Measurements from ENCODE around the gene PLPPR2.
A peak's percentile ranks its signal among the peaks of the same experiment; 100 is the strongest.
"Not testable (repeated sequence)": the region's sequence is repeated elsewhere in the genome, so short reads cannot be mapped to it uniquely, and the experiment has no call there.

Gene PLPPR2, protein sequence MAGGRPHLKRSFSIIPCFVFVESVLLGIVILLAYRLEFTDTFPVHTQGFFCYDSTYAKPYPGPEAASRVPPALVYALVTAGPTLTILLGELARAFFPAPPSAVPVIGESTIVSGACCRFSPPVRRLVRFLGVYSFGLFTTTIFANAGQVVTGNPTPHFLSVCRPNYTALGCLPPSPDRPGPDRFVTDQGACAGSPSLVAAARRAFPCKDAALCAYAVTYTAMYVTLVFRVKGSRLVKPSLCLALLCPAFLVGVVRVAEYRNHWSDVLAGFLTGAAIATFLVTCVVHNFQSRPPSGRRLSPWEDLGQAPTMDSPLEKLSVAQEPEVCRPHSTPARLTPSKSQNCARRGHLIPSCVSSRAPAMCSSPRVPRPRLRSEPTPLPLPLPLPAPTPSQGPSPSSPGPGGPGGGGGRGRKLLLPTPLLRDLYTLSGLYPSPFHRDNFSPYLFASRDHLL

GRCh38 chr19:11355160-11356073 is at the start of gene PLPPR2:
Gene PLPPR2 (plus strand): TSS chr19:11355432. CDS start chr19:11357674, 2,242 bp downstream.
- H3K4me3 ChIP-seq, result peak within 1 kb of the TSS; percentile 36

DNA sequence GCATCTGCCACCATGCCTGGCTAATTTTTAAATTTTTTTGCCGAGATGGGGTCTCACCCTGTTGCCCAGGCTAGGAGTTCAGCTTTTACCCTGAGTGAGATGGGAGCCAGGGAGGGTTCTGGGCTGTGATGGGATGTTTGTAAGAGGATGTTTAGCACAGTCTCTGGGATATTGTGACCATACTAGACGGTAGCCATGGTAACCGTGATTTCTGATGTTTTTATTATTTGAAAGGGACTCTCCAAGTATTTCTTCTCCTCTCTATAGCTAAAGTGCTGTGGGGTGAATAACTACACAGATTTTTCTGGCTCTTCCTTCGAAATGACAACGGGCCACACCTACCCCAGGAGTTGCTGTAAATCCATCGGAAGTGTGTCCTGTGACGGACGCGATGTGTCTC is 48.9 kb upstream of the PLPPR2 start:
- no peak for DNase-seq (ENCODE audit: low spot score in 2 of 2)
- in situ Hi-C loops (cut with MboI; ENCODE audit: low sequenced_read_pairs), result no loop called here
- H3K9me3 ChIP-seq, result no peaks in the 10 kb centered on the region
- H3K4me3 ChIP-seq, result no peak overlapping the region
- H3K4me1 ChIP-seq, result no peaks in the 10 kb centered on the region; the same call in 1 of the 2 replicates
- H3K27me3 ChIP-seq (ENCODE audit: low read depth), result no peaks in the 10 kb centered on the region
- no peaks in the 10 kb centered on the region for H3K36me3 ChIP-seq (replicated peaks)

More at GRCh38 chr19:11355160-11356073, at the start of gene PLPPR2:
- peak; percentile 85 to 95 for DNase-seq (ENCODE audit: low spot score in 2 of 2)
- peaks cover 4% of the 10 kb centered on the region; the same call in 1 of the 2 replicates for H3K4me1 ChIP-seq
- H3K9me3 ChIP-seq, result no peaks in the 10 kb centered on the region
- no peaks in the 10 kb centered on the region; the same call in 1 of the 2 replicates for H3K36me3 ChIP-seq (replicated peaks)
- in situ Hi-C loops (cut with MboI; ENCODE audit: low sequenced_read_pairs), result no loop called here
- H3K27me3 ChIP-seq (ENCODE audit: low read depth), result no peaks in the 10 kb centered on the region

DNA sequence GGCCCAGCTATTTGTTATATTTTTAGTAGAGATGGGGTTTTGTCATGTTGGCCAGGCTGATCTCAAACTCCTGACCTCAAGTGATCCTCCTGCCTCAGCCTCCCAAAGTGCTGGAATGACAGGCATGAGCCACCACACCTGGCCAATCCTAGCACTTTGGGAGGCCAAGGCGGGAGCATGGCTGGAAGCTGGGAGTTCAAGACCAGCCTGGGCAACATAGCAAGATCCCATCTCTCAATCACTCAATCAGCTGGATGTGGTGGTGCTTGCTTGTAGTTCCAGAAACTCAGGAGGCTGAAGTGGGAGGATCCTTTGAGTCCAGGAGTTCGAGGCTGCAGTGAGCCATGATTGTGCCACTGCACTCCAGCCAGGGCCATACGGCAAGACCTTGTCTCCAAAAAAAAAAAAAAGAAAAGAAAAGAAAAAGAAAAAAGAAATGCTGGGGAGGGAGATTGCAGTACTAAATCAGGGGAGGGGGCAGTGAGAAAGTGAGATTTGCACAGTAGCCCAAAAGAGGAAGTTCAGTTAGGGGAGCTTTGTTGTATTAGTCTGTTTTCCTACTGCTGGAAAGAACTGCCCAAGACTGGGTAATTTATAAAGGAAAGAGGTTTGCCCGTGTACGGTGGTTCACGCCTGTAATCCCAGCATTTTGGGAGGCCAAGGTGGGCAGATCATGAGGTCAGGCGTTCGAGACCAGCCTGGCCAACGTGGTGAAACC is 34.8 kb upstream of the PLPPR2 start:
- in situ Hi-C loops (cut with MboI; ENCODE audit: low sequenced_read_pairs); H3K4me1 ChIP-seq; DNase-seq (ENCODE audit: low spot score in 2 of 2): not testable (repeated sequence)

DNA sequence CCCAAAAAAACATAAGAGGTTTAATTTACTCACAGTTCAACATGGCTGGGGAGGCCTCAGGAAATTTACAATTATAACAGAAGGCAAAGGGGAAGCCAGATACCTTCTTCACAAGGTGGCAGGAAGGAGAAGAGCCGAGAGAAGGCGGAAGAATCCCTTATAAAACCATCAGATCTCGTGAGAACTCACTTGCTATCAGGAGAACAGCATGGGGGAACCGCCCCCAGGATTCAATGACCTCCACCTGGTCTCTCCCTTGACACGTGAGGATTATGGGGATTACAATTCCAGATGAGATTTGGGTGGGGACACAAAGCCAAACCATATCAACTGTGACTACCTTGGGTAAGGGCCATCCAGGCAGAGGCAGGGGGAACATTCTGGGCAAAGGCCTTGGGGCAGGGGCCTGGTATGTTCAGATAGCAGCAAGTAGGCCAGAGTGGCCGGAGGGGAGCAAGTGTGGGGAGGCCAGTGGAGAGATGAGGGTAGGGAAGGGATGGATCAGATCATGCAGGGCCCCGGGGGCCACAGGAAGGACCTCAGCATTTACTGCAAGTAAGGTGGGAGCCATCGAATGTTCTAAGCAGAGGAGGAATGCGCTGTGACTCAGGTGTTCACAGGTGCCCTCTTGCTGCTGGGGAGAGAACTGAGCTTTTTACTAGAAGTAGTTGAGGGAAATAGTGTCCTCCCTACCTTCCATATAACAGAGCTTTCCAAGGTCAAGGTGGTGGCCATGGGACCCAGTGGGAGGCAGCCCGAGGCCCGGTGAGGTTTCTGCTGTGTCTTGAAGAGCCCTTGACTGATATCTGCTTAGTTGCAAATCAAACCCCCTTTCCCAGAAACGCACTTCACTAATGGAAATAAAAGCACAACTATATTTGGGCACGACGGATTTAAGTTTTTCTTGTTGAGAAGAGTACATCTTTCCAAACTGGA is 33.8 kb upstream of the PLPPR2 start:
- H3K9me3 ChIP-seq, result no peaks in the 10 kb centered on the region
- DNase-seq (ENCODE audit: low spot score in 2 of 2), result no peak
- no peaks in the 10 kb centered on the region for H3K4me1 ChIP-seq
- H3K36me3 ChIP-seq (replicated peaks), result no peaks in the 10 kb centered on the region
- no peaks in the 10 kb centered on the region for H3K27me3 ChIP-seq (ENCODE audit: low read depth)
- no peak overlapping the region for H3K4me3 ChIP-seq
- in situ Hi-C loops (cut with MboI; ENCODE audit: low sequenced_read_pairs), result no loop called here

More for the DNA sequence above, 34.8 kb upstream of the PLPPR2 start:
- not testable (repeated sequence) for H3K36me3 ChIP-seq (replicated peaks); H3K27me3 ChIP-seq (ENCODE audit: low read depth); H3K9me3 ChIP-seq; H3K4me3 ChIP-seq

DNA sequence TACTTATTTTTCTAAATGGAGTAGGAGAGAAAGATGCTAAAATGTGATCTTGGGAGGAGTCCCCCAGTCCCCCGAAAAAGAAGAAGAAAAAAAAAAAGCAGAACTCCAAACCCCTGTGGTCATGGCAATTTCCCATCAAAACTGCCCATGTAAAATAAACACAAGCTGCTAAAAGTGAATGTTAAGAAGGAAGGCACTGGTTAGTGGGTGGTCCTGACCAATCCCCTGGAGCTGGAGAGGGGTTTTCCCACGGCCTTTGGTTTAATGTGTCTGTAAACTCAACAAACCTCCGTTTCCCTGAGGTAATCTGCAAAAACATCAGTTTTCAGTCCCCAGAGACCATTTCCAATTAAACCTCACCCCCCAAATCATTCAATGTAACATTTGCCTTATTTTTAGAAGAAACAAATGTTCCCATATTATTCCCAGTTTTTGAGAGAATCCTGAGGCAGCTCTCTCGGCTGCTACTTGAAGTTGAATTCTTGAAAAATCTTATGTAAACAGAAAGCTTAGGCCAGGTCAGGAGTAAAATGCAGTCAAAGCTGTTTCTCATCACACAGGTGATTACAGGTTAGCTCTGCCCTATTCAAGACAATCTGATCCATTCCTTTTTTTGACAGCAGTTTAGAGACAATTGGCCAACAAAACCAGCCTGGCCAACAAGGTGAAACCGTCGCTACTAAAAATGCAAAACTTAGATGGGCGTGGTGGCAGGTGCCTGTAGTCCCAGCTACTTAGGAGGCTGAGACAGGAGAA is 32.8 kb upstream of the PLPPR2 start:
- no peak for DNase-seq (ENCODE audit: low spot score in 2 of 2)
- Histone ChIP-seq H3K4me3 (no peak overlapping the region), H3K27me3 (ENCODE audit: low read depth) (no peaks in the 10 kb centered on the region), H3K4me1 (no peaks in the 10 kb centered on the region), H3K9me3 (no peaks in the 10 kb centered on the region), H3K36me3 (replicated peaks) (no peaks in the 10 kb centered on the region)
- in situ Hi-C loops (cut with MboI; ENCODE audit: low sequenced_read_pairs), result no loop called here

DNA sequence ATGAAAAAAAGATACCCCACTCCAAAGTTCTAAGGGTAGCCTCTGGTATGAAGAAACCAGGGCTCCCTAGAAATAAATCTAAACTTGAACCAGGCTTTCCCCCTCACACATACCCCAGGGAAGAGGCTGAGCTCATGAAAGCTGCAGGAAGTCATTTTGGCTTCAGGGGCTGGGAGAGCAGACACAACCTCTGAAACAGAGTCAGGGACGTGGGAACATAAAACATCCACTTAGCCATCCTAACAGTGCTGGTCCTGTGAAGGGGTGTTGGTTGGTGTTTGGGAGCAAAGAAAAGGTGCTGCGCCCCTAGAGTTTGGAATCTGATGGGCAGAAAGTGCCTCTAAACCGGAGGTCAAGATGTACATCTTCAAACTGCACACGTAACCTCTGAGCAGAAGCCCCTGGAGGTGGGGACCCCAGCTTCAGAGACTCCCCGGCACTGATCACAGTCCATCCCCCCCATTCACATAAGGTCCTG is 31.6 kb upstream of the PLPPR2 start:
- Histone ChIP-seq H3K27me3 (ENCODE audit: low read depth) (no peaks in the 10 kb centered on the region), H3K4me1 (no peaks in the 10 kb centered on the region), H3K4me3 (no peak overlapping the region), H3K9me3 (no peaks in the 10 kb centered on the region), H3K36me3 (replicated peaks) (no peaks in the 10 kb centered on the region)
- DNase-seq (ENCODE audit: low spot score in 2 of 2), result no peak
- in situ Hi-C loops (cut with MboI; ENCODE audit: low sequenced_read_pairs), result no loop called here

DNA sequence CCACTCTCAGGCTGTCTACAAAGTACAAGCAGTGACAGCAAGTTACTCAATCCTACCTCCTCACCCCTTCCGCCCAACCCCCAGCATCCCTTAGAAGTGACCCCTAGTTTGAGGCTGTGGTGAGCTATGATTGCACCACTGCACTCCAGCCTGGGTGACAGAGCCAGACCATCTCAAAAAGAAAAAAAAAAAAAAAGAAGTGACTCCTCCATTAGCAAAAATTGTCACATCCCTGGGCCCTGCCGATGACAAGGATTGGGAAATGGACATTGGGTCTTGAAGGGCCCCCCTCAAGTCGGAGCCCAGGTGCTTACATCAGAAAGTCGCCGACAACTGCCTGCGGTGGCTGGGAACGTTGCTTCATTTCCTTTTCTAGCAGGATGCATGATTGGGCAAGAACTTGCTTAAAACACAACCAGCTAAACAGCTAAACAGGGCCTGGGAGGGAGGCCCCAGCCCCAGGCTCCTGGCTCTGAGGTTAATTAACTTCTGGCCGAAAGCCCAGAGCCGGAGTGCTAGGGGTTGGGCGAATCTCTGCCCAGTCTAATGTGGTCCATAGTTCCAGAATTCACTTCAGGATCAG is 31.1 kb upstream of the PLPPR2 start:
- Histone ChIP-seq H3K36me3 (replicated peaks) (no peaks in the 10 kb centered on the region), H3K9me3 (no peaks in the 10 kb centered on the region), H3K4me1 (no peaks in the 10 kb centered on the region), H3K4me3 (no peak overlapping the region), H3K27me3 (ENCODE audit: low read depth) (no peaks in the 10 kb centered on the region)
- peak in 1 of 2 experiments; percentile 49 for DNase-seq (ENCODE audit: low spot score in 2 of 2)
- in situ Hi-C loops (cut with MboI; ENCODE audit: low sequenced_read_pairs), result no loop called here

DNA sequence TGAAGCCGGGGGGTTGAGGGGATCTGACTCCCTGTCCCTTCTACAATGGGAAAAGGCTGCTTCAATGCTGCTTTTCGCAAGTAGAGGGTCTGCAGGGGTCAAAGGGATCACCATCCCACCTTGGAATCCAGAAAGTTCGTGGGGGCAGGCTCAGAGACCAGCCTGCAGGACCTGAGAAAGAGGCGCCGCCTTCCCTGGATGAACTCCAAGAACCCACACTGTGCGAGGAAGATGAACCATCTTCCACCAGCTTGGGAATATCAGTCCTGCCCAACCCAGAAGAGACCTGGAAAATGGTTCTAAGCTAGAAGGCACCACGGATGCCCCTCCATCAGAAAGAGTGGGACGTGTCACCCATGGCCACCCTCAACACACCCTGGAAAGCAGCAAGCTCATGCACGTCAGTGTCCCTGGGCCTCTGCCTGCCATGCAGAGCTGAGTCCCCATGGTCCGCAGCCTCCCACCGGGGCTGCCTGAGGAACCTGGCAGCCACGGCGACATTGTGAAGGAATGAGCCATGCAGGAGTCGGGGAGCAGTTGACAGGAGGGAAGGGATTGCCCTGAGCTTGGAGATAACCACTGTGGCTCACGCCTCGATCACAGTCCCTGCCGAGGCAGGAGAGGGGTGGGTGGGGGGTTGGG is 30.4 kb upstream of the PLPPR2 start:
- DNase-seq (ENCODE audit: low spot score in 2 of 2), result no peak

GRCh38 chr19:11325544-11325943 is 29.7 kb upstream of the PLPPR2 start:
- in situ Hi-C loops (cut with MboI; ENCODE audit: low sequenced_read_pairs), result no loop called here
- H3K9me3 ChIP-seq, result no peaks in the 10 kb centered on the region
- no peak overlapping the region for H3K4me3 ChIP-seq
- H3K36me3 ChIP-seq (replicated peaks), result no peaks in the 10 kb centered on the region
- DNase-seq (ENCODE audit: low spot score in 2 of 2), result no peak
- H3K4me1 ChIP-seq, result peaks cover 3% of the 10 kb centered on the region
- no peaks in the 10 kb centered on the region for H3K27me3 ChIP-seq (ENCODE audit: low read depth)

More for the DNA sequence above, 30.4 kb upstream of the PLPPR2 start:
- Histone ChIP-seq H3K27me3 (ENCODE audit: low read depth) (no peaks in the 10 kb centered on the region), H3K4me1 (peaks cover 1% of the 10 kb centered on the region), H3K9me3 (no peaks in the 10 kb centered on the region), H3K4me3 (no peak overlapping the region), H3K36me3 (replicated peaks) (no peaks in the 10 kb centered on the region)
- in situ Hi-C loops (cut with MboI; ENCODE audit: low sequenced_read_pairs), result no loop called here

GRCh38 chr19:11330127-11330526 is 25.1 kb upstream of the PLPPR2 start:
- peaks cover 5% of the 10 kb centered on the region for H3K36me3 ChIP-seq (replicated peaks)
- H3K9me3 ChIP-seq, result no peaks in the 10 kb centered on the region
- peaks cover 3% of the 10 kb centered on the region for H3K4me1 ChIP-seq
- DNase-seq (ENCODE audit: low spot score in 2 of 2), result peak in 1 of 2 experiments; percentile 53
- in situ Hi-C loops (cut with MboI; ENCODE audit: low sequenced_read_pairs), result no loop called here
- H3K27me3 ChIP-seq (ENCODE audit: low read depth), result no peaks in the 10 kb centered on the region
- no peak overlapping the region for H3K4me3 ChIP-seq

DNA sequence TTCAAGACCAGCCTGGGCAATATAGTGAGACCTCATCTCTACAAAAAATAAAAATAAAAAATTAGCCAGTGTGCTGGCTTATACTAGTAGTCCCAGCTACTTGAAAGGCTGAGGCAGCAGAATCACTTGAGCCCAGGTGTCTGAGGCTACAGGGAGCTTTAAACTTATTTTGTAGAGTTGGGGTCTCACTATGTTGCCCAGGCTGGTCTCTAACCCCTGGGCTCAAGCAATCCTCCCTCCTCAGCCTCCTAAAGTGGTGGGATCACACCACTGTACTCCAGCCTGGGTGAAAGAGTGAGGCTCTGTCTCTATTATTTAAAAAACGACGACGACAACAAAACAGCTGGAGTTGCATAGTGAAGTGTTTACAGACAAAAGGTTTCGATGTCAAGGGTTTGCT is 23.7 kb upstream of the PLPPR2 start:
- no peaks in the 10 kb centered on the region for H3K27me3 ChIP-seq (ENCODE audit: low read depth)
- no peaks in the 10 kb centered on the region for H3K9me3 ChIP-seq
- no peak overlapping the region for H3K4me3 ChIP-seq
- no peak for DNase-seq (ENCODE audit: low spot score in 2 of 2)
- H3K36me3 ChIP-seq (replicated peaks), result peaks cover 8% of the 10 kb centered on the region
- in situ Hi-C loops (cut with MboI; ENCODE audit: low sequenced_read_pairs), result no loop called here
- peaks cover 3% of the 10 kb centered on the region for H3K4me1 ChIP-seq
